Eye (tissue), 1 donor: ENCODE results near the gene PTPRN2.

Source experiments
- DNase-seq: peaks from one replicate; pipeline ENCODE4 v3.0.0-alpha.2; 2015

PTPRN2 gene

DNA sequence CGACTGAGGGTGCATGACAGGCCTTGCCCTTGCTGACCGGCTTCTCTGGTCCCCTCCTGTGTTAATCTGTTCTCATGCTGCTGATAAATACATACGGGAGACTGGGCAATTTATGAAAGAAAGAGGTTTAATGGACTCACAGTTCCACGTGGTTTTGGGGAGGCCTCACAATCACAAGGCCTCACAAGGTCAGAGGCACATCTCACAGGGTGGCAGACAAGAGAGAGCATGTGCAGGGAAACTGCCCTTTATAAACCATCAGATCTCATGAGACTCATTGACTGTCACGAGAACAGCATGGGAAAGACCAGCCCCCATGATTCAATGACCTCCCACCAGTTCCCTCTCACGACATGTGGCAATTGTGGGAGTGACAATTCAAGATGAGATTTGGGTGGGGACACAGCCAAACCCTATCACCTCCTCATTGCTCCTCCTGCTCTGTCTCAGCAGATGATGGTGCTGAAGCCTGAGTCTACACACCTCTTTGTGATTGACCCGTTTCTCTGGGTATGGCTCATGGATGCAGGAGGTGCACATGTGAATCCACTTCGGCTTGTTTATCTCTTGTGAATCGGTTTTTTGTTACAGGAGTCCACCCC, 703.1 kb downstream of the PTPRN2 start:
- DNase-seq = no peak

DNA sequence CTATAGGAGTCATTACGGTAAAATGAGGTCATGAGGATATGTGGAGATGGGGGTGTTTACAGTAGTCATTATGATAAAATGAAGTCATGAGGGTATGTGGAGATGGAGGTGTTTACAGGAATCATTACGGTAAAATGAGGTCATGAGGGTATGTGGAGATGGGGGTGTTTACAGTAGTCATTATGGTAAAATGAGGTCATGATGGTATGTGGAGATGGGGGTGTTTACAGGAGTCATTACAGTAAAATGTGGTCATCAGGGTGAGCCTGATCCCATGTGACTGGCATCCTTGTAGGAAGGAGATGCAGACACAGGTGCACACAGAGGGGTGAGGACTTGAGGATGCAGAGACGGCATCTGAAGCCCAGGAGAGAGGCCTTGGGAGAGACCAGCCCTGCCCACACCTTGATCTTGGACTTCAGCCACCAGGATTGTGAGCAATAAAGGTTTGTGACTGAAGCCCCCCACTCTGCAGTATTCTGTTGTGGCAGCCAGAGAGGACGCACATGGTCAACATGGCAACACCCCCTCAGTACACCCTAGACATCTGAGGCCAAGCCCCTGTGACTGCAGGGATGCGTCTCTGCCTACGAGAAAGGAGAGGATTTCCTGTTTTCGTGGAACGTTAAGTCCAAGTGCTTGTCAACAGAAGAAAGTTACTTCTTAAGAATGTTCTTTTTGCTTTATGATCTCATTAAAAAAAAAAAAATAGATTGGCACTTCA, 706.4 kb downstream of the PTPRN2 start:
- no peak for DNase-seq

DNA sequence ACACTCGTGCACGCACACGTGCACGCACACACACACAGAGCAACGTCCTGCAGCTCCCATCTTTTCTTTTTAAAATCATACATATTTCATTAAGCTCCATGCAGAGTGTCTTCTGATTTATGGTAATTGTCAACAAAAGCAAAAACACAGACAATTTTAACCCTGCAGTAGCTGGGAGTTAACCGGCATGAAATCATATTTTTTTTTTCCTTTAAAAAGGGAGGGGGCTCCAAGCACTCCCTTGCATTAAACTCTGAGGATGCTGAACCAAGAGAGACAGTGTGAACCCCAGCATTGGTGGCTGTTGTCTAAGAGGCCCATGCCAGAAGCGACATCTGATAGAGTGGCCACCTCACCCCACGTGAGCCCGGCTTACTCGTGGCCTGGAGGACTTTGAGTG, 708.2 kb downstream of the PTPRN2 start:
- DNase-seq = no peak

DNA sequence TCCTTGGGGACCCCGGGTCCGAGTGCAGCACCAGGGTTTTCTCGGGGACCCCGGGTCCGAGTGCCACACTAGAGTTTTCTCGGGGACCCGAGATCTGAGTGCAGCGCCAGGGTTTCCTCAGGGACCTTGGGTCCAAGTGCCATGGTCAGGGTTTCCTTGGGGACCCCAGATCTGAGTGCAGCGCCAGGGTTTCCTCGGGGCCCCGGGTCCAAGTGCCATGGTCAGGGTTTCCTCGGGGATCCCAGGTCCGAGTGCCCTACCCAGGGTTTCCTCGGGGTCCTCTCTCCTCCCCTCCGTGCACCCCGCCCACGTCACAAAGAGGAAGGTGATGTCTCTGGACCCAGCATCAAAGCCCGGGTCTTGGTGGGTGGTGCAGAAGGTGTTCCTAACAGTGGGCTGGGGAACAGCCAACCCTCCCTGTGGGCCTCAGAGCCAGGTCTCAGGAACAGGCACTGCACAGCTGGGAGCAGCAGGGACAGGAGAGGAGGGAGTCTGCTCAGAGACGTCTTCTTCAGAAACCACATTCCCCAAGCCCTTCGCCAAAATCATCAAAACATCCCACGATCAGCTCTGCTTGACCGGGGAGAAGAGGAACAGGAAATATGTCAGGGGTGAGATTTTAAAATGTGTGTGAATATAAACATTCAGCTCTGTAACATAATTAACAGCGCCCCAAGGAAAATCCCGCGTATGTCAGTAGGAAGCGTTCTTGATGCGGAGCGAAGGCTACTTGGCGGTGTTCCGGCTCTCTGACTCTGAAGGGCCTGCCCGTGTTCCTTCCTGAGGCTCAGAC, 710.1 kb downstream of the PTPRN2 start:
- DNase-seq = no peak

DNA sequence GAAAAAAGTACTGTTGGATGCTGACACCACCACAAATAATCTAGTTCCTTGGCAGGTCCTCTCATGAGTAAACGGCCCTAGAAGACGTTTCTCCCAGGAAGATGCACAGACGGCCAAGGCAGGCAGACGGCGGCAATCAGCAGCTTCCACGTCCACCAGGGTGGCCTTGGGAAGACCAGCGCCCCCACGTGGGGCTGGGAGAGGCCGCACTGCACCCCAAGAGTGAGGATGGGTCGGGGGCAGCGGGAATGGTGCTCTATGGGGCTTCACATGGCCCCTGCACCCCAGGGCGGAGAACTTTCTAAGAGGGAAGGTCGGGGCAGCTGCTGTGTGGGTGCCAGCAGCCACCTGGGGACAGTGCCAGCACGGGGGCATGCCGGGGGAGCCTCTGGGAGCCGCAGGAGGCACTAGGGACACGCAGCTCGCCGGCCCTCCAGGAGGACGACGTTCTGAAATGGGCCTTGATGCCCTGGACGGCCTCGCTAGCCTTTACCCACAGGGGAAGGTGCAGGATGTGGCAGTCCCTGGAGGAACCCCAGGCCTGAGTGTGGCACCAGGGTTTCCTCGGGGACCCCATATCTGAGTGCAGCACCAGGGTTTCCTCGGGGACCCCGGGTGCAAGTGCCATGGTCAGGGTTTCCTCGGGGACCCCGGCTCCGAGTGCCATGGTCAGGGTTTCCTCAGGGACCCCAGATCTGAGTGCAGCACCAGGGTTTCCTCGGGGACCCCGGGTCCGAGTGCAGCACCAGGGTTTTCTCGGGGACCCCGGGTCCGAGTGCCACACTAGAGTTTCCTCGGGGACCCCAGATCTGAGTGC, 710.9 kb downstream of the PTPRN2 start:
- no peak for DNase-seq

GRCh38 chr7:157875230-157876179, 712.1 kb downstream of the PTPRN2 start:
- peak; percentile 68 for DNase-seq

DNA sequence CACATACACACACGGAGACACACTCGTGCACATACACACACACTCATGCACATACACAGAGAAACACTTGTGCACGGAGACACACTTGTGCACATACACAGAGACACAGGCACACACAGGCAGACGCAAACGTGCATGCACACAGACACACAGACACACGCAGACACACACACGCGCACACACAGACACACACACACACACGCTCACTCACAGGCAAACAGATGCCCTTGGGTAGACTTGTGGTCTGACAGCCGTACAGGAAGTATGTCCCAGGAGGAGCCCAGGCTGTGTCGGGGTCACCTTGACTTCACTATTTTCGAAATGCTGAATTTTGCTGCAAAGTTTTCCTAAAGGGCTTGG, 712.8 kb downstream of the PTPRN2 start:
- DNase-seq = no peak

DNA sequence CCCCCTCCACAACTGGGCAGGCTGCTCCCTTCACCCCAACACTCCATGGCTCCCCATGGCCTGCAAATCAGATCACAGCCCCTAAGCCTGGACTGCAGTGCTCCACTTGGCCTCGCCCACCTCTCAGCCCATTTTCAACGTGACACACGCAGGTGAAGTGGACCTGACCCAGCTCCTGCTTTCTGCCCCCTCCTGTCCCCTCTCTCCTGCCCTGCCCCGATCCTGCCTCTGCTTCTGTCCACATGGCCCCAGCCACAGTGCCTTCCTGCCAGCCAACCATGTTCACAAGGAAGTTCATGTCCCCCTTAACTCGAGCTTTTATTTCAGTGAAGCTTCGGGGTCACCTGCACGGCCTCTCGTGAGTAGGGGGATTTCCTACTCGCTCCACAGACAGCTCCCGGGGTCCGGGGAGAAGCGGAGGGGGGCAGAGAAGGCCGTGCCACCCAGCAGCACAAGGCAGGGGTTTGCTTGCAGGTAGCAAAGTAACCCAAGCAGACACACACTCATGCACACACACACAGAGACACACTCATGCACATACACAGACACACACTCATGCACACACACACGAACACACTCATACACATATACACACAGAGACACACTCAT, 713.3 kb downstream of the PTPRN2 start:
- DNase-seq = no peak

DNA sequence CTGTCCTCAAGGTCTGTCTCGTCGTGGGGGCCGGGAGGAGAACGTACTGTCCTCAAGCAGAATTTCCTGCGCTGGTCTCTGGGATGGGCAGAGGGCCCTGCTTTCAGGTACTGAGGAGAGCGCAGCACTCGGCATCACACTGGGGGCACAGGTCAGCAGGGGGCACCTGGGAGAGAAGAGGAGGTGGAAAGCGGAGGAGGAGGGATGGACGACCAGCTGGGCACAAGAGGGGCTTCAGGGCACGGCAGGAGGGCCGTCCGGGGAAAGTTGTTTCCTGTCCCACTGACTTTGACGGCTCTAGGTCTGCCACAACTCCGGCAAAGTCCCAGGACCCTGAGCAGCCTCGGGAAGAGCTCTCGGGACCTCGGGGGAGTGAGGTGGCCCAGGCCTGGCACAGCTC, 714.0 kb downstream of the PTPRN2 start:
- no peak for DNase-seq

GRCh38 chr7:157873181-157873580, 714.4 kb downstream of the PTPRN2 start:
- DNase-seq = no peak

DNA sequence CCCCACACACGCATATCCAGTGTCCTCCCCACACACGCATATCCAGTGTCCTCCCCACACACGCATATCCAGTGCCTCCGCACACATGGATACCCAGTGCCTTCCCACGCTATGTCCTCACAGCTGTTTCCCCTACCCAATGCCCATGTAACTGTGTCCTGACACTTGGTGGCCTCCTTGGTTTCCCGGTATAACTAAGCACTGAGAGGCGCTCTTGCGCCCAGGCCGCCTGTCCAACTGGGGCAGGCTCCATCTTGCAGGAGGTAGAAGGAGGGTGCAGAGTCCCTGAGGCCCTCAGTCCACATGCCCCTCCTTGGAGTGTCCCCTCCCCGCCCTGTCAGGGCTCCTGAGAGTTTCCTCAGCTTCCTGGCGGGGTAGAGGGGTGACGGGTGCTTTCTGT, 715.2 kb downstream of the PTPRN2 start:
- DNase-seq = no peak

- DNase-seq = no peak
Measured at GRCh38 chr7:157871681-157872080, 715.9 kb downstream of the PTPRN2 start.

DNA sequence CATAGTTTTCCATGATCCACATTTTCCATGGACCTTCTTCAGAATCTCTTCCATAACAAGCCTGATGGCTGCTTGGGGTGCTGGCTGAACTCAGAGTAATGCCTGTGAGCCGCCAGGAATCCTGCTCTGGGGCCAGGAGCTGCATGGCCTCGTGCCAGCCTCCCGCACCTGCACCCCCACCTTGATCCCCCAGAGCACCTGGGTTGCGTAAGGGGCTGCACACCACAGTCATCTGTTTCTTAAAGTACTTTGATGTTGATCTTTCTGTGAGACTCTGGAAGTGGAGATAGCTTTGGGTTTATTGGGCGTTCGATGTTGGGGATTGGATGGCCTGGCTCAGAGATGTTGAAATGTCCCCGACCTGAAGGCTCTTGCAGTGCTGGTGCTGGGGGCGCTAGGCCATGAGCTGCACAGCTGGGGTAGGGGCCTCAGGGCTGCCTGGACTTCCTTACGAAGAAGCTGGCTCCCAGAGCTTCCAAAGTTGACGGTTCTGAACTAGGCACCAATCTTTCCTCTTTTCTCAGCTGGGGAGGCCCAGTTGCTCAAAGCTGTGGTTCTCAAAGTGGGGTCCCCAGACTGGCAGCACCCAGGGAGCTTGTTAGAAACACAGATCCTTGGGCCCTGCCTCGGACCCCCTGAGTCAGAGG, 716.9 kb downstream of the PTPRN2 start:
- no peak for DNase-seq

GRCh38 chr7:157869793-157870192, 717.8 kb downstream of the PTPRN2 start:
- no peak for DNase-seq

- no peak for DNase-seq
Measured at GRCh38 chr7:157867685-157868305, 719.8 kb downstream of the PTPRN2 start.

DNA sequence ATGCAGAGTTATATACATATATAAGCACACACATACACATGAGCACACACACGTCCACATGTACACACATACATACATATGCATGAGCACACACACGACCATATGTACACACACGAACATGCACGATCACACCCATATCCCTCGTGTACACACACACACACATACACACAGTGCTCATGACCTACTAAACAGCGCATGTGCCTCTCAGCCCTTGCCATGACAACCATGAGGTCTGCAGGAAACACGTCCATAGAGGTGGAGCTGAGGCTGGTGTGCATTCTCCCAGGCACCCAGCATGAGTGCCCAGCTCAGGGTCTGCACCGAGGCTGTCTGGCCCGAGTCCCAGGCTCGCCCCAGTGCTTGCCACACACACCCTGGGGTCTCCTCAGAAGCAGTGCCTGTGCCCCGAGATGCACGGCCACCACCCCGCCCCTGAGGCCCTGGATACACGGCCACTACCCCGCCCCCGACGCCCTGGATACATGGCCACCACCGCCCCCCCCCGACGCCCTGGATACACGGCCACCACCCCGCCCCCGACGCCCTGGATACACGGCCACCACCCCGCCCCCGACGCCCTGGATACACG, 721.2 kb downstream of the PTPRN2 start:
- DNase-seq = no peak

- no peak for DNase-seq
Measured at GRCh38 chr7:157865351-157866165, 722.1 kb downstream of the PTPRN2 start.

DNA sequence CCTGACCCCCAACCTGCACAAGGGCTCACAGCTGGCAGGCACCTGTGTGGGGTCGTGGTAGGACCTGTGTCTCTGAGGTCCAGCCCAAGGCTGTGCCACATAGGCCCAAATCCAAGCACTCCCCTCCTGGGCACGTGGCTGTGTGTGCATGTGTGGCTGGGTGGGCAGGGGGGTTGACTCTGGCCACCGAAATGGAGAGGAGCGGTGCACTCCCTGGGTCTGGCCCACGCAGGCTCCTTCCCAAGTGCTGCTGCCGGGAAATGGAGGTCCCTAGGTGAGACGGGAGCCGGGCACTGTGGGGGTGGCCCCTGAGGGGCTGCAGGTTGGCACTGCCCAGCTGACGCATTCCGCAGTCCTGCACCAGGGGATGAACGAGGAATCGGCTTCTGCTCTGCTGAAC, 722.7 kb downstream of the PTPRN2 start:
- no peak for DNase-seq
